NCI-H1694 treated with DMSO at 0.1 percent for 48 hours (cell line): ENCODE results near the gene PARD6G.

Source experiments
- DNase-seq: peaks from one replicate; lab custom pipeline; 2025; lab: John Stamatoyannopoulos, UW

Gene PARD6G

DNA sequence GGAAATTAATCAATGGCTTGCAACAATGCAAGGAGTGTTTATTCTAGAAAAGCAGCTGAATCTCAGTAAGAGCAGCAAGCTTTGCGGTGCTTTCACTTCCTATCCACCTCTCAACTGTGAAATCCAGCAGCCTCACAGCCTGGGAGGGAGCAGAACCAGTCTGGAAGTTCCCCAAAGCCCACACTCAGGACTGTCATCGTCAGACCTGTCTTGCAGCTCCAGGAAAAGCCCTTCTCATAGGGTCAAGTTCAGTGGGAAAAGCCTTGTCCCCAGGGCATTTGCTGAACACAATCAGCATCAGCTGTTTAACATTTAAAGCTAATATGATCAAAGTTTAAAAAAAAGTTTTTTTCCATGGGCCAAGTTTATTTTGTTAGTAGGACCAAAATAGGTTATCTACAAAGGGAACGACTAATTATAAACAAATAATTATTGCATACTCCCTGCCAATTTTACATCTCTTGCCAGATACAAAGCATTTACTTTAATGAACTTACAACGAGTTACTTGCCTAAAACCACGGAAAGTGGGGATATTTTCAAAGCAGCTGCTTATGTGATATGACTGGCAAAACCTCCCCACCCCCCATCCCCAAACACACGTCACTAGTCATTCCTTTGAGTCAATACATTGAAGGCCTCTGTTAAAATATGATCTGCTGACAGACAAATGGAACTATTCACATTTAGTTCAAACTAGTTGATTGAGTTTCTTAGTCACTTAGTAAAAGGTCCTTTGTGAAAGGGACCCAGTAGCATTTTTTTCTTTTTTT, 36.8 kb downstream of the PARD6G start:
- no peak for DNase-seq

DNA sequence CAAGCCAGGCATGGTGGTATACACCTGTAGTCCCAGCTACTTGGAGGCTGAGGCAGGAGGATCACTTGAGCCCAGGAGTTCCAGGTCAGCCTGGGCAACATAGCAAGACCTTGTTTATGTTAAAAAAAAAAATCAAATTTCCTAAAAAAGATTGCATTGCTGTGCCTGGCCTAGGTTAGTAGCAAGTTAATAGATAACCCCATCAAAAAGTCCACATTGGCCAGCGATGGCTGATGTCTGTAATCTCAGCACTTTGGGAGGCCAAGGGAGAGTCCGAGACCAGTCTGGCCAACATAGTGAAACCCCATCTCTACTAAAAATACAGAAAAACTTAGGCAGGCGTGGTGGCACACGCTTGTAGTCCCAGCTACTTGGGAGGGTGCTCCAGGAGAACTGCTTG, 38.7 kb downstream of the PARD6G start:
- DNase-seq = no peak

DNA sequence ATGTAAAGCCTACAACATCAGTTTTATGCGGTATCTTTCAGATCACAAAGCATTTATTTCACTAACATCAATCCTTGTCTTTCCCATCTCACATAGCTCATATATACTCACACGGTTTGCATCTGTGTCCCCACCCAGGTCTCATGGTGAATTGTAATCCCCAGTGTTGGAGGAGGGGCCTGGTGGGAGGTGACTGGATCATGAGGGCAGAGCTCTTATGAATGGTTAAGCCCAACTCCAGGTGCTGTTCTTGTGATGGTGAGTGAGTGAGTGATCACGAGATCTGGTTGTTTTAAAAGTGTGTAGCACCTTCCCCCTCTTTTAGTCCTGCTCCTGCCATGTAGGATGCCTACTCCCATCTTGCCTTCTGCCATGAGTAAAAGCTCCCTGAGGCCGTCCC, 42.0 kb downstream of the PARD6G start:
- no peak for DNase-seq

DNA sequence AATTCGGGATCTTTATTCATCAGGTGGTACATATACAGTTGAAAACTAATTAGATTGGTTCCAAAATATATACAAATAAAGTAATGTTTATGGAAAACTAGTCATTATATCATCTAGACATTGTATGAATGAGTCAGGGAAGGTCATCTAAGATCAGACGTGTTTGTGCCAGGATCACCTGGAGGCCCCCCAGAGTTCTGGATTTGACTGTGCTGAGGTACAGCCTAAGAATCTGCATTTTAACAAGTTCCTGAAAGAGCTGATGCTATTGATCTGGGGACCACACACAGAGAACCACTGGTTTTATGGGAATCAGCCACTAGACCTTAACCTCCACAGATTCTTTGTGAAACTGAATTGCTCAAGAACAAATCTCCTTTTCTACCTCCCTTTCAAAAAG, 43.2 kb downstream of the PARD6G start:
- DNase-seq = no peak

DNA sequence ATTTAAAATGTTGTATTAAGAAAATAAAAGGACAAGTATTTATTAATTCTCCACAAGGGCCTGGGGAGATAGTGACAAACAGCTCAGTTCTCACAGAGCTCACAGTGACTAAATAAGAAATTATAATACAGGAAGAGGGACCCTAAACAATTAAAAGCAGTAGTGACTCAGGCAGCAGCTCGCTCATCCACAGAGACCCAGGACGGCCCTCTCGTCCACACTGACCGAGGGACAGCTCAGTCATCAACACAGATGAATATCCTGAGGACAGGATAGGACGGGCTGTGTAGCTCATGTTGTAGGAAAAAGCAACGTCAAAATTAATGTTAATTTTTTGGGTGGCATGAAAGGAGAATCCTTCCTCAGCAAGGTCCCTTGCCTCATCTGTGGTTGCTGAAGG, 44.1 kb downstream of the PARD6G start:
- DNase-seq = no peak

DNA sequence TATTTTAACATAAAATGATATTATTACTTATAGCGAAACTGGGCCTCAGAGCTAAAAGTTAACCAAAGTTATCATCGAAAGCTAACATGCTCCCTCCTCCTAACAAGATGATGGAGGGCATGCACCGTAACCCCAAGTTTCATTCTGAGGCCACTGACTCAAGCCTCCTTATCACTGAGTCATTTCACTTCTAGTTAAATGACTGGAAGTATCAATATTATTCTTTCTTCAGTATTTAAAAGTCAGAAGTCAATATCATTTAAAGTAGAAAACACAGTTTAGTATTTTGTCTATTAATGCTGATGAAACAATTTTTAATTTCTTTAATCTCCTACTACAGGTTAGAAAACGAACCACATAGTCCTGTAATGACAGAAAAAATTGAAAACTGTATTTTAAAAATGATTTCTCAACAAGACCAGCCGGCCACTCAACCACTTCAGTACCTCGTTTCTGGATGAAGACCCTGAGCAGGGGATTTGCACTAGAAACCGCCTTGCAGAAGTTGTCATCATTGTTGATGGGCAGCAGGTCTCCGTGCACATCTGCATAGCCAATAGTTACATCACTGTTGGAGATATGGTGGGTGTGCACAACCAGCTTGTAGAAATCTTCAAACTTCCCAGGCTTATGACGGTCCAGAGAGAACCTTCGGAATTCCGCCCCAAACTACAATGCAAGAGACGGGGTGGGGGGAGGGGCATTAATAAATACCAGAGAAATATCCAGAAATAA, 44.9 kb downstream of the PARD6G start:
- no peak for DNase-seq

DNA sequence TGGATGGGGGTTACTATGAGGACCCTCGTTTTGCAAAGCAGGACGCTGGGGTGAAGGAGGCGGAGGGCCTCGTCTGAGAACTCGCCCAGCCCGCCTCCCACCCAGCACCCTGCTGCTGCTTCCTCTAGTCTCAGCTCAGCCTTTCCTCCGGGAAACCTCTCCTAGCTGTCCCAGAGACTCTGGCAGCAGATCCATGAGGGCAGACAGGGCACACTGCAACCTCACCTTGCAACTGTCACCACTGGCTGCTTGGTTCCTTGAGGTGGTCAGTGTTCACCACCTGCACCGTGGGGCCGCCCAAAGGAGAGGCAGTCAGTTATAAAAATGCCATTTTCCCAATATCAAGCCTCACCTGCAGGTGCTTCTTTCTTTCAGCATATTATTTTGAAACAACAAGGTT, 45.6 kb downstream of the PARD6G start:
- no peak for DNase-seq

DNA sequence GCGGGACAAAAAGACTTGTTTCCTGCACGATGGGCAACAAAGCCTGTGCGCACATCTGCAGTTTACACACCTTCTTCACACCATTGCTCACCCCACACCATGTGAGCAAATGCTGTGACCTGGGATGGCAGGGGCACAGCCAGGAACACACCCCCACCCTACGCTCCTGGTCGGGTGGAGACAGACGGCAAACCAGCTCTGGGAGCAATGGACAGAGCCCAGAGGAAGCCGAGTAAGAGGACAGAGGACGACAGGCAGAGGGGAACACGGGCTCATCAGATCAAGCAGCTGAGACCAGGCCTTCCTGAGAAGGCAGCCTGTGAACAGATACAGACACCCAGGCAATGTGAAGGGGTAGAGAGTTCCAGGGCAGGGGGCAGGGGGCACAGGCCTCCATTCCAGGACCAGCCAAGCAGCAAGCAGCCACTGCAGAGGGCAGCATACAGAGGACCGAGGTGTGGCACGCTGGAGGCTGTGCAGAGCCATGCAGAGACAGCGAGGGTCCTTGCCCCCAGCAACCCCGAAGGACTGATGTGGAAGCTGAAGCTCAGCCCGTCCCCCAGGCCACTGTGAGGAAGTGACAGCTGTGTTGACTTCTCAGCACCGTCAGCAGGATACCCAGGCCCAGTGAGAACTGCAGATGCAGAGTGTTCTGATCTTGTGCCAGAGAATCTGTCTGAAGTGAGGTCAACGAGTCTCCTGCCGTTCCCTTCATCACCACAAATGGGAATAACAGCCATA, 46.2 kb downstream of the PARD6G start:
- DNase-seq = peak; percentile 29

DNA sequence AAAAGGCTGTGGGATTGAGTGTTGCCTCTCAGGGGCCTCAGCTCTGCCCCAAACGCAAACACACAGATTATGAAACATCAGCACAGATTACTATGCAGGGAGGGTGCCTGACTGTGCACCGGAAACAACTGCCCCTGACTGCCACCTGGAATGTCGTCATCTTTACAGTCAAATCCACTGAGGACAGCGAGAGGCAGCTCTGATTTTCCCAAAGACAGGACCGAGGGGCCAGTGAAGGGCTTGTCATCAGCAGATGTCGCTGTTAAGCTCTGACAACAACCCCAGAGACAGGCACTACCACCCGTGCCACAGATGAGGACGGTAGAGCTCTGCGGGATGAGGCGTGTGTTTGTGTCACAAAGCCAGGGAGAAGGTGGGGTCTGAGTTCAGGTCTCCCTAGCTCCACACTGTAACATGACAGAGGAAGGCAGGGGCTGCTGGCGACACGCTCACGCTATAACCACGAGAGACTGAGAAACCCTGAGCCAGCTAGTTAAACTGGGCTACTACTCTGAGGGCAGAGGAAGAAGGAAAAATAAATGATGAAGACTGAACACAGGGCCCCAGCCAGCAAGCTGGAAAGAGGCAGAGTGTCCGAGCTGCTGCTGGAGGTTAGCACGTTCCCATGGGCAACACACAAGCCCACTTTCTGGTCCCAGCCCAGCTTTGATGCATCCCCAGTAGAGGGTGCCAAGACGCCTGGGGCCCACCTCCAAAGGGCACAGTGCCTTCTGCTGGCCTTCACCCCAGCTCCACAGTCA, 47.0 kb downstream of the PARD6G start:
- peak; percentile 36 for DNase-seq

DNA sequence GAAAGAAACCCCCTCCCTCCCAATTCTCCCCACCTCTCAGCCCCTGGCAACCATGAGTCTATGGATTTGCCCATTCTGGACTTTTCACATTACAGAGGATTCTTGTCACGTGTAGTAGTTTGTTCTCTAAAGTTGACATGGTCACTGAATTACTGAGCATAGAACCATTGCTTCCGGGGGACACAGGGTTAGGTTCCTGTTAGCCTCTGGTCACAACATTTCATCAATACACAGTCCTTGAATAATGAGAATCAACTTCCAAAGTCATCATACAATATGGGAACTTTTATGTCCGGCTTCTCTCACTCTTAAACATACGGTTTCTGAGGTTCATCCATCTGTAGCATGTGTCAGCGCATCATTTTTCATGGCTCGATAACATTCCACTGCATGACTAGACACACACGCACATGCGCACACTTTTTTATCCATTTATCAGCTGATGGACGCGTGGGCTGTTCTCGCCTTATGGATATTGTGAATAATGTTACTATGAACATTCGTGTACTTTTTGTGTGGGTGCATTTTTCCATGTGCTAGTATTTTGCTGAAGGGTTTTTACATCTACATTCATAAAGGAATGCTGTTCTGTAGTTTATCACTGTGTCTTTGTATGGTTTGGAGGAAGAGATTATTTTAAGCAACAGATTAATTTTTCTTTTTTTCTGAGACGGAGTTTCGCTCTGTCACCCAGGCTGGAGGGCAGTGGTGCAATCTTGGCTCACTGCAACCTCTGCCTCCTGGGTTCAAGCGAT, 48.1 kb downstream of the PARD6G start:
- DNase-seq = no peak

DNA sequence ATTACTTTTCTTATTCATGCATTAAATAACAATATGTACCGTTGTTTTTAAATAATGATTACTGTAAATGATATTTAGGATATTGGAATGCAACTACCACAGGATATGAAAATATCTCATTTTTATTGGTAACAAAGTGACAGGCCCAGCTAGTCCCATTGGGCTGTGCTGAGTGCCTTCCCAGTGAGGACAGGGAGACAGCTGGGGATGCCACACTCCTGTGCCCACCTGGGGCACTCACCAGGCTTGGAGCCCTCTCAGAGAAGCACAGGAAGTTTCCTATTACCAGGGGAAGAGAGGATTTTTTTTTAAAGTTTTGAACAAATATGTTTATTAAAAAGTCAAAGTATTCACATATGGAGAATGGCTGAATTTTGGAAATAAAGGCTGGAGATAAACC, 48.9 kb downstream of the PARD6G start:
- no peak for DNase-seq

DNA sequence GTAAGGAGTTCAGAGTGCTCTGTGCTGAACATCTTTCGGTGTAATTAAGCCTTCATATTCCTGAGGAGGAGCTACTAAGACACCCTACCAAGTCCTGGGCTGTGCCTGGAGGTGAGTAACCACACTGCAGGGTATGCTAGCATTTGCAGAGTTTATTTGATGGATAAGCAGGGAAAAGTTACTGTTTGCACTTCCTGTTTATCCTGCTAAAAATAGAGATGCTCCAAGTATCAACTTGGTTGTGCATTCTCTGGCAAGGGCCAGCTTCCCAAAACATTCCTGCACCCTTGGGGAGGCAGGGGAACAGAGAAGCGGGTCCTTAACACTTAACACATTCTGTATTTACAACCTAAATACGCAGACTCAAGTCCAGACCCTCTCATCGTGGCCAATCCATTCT, 49.8 kb downstream of the PARD6G start:
- no peak for DNase-seq

DNA sequence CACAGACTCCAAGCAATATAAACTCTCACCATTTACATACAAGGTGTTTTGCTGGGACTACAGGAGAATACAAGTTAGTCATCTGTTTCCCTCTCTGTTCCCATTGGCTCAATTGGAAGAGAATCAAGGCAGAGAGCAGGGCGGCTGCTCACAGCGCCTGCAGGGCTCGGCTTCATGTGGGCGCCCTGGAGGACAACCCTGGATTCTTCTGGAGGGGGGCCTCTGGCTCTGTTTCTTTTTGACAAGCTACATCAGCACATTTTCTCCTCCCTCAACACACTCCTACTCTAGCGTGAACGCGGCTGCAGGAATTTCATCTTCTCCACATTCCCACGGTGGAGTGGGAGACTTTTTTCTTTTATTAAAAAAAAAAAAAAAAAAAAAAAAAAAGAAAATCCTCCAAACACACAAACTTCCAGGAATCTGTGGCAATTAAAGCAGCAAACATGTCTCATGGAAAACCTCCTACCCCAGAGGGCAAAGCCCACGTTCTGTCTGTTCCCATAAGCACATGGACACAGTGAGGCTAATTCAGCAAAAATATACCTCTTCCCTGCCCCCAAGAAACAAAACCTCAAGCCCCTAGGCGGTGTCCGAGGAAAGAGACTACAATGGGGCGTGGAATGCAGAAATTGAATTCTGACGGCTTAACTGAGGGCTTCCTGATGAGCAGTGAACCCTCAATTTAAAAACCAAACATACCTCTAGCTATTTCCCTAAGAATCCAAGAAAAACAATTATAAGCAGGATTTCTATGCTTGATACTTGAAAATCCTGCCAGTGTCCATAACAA, 50.6 kb downstream of the PARD6G start:
- no peak for DNase-seq

DNA sequence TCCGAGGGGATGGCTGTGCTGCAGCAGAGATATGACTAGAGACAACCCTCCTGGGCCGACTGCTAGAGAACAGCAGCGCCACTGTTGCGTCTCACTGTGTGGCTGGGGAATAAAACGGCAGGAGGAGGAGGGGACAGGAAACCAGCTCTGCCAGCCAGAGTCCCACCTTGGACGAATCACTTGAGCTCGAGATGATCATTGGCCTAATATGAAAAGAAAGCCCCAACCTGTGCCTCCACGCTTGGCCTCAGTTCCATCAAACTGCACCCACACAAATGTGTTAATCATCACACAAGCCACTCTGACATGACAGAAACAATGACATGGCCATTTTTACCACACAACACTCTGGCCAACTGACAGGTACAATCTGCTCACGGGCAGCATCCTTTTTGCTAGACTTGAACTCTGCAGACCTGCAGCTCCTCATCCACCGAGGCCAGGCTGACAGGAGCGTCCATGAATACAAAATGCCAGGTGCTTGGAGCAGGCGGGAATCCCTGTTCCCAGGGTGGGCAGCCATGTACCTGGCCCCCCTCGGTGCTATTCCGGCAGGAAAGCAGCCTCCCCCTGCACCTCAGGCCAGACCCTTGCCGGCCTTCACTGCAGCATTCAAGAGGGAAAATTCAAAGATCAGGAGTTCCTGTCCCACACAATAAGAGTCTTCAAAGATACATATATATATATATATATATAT, 52.3 kb downstream of the PARD6G start:
- DNase-seq = no peak

DNA sequence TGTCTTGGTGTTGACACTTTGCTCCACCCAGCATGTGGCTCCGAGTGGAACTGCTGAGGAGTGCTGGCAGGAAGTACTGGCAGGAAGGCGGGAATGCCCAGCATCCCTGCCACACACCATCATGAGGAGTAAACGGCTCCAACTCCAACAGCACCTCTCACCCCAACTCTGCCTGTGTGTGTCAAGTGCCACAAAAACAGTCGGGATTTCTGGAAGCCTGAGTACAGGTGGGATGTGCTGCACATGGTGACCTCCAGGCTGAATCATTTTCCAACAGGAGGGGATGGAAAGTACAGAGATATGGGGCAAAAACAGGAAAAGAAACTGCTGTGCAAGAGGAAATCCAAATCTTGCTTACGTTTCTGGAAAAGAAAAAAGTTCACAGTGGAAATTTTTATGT, 53.6 kb downstream of the PARD6G start:
- DNase-seq = no peak

DNA sequence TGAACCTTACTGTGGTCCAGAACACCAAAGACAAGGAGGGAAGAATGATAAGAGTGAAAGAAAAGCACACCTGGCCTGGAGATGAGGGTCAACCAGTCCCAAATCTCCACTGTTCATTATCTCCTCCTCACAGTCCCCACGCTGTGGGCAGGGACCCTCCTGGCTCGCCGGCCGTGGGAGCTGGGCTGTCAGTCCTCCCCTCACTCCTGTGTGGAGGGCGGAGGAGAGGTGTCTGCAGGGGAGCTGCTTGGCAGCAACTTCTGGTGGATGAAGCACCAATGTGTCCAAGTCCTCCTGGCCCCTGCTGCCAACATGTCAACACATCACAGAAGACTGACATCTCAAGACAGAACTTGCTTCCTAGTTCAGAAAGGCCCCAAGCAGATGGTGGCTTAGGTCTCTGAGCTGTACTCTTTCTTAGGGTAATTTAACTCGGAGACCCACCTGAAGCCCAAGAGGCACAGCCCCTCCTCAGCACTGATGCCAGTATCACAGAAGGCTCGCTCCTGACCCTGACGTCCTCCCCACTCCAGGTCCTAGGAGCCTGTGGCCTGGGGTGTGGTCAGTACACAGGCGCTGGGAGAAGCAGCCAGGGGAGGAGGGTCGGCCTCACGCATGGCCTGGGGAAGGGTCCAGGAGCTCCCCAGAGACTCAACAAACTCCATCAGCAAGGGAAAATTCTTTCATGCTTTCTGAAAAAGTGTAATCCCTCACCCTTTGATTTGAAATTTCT, 54.5 kb downstream of the PARD6G start:
- no peak for DNase-seq

DNA sequence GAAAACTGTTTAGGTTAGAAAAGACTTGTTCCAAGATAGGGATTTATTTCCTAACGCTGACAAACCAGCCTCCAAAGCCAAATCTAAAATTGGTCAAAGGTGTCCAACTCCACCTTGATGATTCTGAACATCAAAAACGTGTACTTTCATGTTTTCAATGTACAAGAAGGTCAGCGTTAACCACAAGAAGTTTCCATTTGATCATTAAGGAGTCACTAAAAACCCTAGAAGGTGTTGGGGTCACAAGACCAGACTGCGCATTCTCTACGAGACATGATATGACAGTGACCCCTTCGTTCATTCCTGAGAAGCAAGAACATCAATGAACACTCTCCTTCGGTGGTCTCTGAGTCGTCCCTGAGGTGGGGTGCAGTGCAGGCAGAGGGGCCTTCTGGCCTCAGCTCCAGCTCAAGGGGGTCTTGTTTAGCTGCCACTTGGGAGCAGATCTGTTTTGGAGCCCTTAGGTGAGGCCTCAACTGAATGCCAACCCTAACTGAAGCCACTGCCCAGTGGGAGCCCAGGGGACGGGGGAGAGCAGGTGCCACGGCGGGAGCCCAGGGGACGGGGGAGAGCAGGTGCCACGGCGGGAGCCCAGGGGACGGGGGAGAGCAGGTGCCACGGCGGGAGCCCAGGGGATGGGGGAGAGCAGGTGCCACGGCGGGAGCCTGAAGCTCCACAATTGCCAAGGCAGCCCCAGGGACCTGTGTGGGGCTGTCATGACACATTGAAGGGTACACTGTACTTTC, 55.2 kb downstream of the PARD6G start:
- no peak for DNase-seq

DNA sequence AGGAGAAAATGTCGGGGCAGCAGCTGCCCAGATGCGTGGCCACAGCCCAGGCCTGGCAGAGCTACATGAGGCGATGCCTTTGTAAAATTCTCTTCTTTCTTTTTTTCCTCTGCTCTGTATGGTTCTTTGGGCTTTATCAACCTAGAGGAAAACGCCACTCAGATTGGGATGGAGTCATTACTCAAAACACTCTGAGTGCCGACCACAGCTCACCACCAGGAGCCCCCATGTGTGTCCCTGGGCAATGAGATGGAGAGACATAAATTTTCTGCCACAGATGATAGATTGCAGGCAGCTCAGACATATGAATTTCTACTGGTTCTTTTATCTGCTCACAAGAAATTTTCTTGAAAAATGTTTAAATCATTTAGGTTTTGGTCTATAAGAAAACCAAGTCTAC, 56.0 kb downstream of the PARD6G start:
- no peak for DNase-seq

DNA sequence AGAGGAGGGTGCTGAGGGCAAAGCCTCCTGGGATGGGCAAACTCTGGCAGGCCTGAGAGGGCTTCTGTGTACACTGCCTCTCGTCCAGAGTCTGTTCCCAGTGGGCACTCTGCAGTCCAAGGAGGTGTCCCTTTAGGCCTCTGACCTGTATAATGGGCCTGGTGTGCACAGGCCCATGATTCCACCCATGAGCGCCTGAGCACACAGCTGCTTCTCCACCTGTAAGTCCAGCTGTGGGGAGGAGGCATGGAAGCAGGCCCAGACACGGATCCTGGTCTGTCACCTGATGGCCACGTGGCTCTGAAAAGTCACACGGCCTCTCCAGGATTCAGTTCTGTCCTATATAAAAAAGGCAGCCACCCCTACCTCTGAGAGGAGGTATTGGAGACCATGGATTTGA, 57.0 kb downstream of the PARD6G start:
- DNase-seq = no peak
